Glomerular visceral epithelial cell (primary cell): ENCODE measurements around the gene CACNB4.
A peak's percentile ranks its signal among the peaks of the same experiment; 100 is the strongest.

Source experiments
- DNase-seq: peaks from one replicate; pipeline ENCODE4 v3.0.0-alpha.2; 2016; ENCODE audit errors: extremely low spot score

Gene CACNB4

GRCh38 chr2:151855111-151855510 is 243.7 kb downstream of the CACNB4 start:
- no peak for DNase-seq

GRCh38 chr2:151853070-151853758 is 245.6 kb downstream of the CACNB4 start:
- DNase-seq, result peak; percentile 39

- DNase-seq, result peak; percentile 44
Observed at GRCh38 chr2:151852260-151853069, 246.4 kb downstream of the CACNB4 start.

- DNase-seq, result peak; percentile 76
Observed at GRCh38 chr2:151851761-151852160, 247.1 kb downstream of the CACNB4 start.

DNA sequence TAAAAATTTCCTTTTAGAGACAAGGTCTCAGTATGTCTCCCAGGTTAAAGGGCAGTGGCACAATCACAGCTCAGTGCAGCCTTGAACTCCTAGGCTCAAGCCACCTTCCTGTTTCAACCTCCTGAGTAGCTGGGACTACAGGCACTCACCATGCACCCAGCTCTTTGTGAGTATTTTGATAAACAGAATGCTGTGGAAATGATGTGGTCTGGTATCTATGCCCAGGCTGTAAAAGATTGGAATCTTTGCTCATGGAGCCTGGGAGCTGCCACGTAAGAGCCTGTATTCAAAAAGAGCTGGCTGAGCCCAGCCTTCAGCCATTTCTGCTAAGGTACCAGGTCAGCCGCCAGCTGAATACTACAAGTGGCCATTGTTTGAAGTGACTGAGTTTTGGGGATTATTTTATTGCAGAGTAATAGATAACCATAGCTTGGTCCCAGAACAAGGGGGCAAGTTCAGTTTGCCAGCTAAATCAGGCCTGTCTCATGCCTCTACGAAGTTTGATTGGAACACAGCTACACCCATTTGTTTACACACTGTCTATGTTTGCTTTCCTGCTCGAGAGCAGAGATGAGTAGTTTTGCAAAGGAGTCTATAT is 249.3 kb downstream of the CACNB4 start:
- no peak for DNase-seq

DNA sequence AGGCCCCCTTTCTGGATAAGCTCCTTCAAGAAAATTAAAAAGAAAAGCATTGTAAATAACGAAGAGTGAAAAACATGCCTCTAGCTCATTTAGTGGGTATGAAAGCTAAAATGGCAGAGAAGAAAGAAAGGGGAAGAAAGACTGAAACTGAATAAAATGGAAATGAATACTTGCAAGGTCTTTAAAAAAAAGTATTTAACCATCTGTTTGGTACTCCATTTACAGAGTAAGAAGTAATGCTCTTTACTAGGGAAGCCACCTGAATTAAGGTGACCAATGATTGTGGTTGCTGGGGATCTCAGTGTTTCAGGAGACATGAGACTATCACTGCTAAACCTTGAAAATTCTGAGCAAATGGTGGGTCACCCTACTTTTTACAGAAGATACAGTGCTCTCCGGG is 253.0 kb downstream of the CACNB4 start:
- no peak for DNase-seq

GRCh38 chr2:151845481-151845880 is 253.4 kb downstream of the CACNB4 start:
- DNase-seq, result no peak

GRCh38 chr2:151844211-151844896 is 254.5 kb downstream of the CACNB4 start:
- no peak for DNase-seq

- no peak for DNase-seq
Observed at GRCh38 chr2:151843691-151844061, 255.2 kb downstream of the CACNB4 start.

GRCh38 chr2:151842830-151843690 is 255.8 kb downstream of the CACNB4 start:
- no peak for DNase-seq

- DNase-seq, result no peak
Observed at GRCh38 chr2:151841047-151841424, 257.8 kb downstream of the CACNB4 start.

DNA sequence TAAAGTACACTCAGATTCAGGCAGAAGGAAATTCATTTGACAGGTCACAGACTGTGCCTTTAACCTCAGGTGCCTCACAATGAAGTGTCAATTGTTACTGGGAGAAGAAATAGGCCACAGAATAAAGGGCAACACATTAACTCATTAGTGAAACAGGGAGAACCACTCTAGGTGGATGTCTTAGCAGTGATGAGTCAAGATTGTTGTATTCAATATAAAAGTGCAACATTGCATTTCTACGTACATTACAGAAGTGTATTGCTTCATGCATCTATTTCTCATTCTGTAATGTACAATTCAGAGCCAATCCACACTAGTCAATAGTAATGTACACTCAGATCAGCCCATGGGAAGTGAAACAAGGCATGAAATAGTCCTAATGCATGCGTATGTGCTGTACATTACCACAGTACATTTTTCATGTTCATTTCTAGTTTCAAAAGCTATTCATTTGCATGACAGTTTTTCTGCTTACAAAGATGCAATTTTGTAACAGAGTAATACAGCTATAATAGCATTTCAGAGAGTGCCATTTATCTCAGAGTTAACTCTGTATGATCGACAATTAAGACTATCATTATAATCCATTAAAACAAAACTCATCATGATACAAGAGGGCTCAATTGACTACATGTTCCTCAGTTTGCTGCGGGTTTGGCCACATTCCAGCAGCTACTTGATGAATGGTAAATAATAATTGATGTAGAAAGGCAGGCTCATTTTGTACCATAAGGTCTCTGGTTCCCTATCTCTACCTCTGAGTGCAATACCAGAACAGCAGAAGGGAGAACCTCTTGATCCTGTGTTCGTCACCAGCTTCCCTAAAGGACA is 258.4 kb downstream of the CACNB4 start:
- DNase-seq, result no peak

GRCh38 chr2:151837926-151838325 is 260.9 kb downstream of the CACNB4 start:
- DNase-seq, result no peak

DNA sequence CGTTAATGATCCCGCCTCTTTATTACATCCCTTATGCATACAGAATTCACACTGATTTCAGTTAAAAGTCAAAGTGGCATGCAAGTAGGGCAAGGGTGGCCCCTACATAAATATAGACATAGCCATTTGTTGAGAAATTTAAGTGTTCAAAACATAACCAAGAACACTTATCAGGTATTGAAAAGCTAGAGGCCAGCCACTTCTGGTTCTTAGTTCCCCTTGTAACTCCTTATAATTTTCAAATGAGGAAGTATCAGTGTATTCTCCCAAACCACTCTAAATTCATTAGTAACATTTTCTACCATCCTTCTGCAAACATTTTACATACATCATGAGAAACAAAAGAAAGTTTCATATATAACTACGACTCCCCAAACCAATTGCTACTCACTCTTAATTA is 264.9 kb downstream of the CACNB4 start:
- DNase-seq, result no peak

DNA sequence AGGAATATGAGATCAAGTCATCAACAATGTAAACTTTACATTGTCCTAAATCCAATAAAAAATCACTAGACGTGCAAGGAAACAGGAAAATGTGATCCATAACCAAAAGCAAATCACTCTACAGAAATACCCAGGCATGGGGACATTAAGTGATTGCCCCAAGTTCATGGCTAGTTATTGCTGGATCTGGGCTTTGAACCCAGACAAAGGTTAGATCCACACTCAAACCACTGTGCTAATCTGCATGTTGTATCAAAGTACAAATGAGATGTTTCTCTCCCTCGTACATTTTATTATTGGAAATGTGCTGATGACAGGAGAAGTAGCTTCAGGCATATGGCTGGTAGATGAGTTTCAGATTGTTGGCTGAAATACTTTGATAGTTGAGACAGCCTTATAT is 267.9 kb downstream of the CACNB4 start:
- DNase-seq, result no peak

DNA sequence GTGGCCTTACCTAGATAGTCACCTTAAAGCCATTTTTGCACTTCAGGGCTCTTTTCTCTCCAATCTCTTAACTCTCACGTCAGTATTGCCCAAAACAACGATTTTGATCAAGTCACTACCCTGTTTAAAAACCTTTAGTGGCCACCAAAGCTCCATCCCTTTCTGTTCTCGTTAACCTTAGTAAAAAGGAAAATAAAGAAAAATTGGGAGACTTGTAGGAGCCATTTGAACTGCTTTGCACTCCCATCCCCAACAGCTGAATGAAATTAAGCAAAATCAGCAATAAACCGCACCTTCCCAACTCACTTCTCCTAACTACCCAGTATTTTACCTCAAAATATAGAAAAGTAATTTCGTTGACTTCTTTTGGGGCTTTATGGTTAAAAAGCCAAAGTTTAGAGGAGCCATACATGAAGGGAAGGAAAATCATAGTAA is 269.9 kb downstream of the CACNB4 start:
- no peak for DNase-seq

GRCh38 chr2:151828143-151828889 is 270.5 kb downstream of the CACNB4 start, which contains the start of gene ARL5A:
Gene ARL5A (minus strand): TSS chr2:151828421. CDS start chr2:151828176, 245 bp downstream.
- peak; percentile 98 for DNase-seq

- peak; percentile 45 for DNase-seq
Observed at GRCh38 chr2:151827564-151828142, 271.2 kb downstream of the CACNB4 start.

DNA sequence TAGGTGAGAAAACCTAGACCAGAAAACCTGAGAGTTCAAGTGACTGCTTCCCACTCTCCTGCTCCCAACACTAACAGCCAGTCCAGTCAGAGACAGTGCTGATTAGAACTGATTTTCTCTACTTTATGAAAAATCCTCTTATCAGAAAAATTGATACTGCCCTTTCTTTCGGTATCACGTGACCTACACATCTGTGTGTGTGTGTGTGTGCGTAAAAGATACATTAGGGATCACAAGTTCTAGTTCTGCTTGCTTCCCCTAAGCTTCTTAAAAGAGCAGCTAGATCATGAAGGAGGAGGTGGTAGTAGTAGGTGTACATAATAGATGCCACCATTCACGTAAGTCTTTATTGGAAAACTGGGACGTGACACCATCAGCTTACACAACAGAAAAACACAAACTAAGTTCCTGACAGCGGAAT is 272.1 kb downstream of the CACNB4 start:
- DNase-seq, result peak; percentile 16
